ENCODE results near the gene CBLIF. TPM values are rescaled to one million over a fixed set of nuclear protein-coding genes. Genes with fewer than 3 reads are reported as not detected.

Gene CBLIF
- total RNA-seq, 2 experiments from 2014 or later, result not detected

DNA sequence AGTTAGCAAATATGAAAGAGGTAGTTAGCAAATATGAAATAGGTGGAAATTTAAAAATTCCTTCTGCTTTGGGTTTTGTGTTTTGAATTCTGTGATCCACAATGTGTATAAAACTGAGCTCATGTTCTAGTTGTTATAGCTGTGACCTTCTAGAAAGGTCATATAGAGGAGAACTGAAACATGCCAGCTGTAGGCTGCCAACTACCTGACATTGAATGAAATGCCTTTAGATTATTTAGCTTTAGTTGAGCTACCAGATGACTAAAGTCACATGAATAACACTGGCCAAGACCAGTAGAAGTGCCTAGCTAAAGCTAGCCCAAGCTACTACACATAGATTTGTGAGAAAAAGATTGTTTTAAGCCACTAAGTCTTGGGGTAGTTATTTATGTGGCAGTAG is 26.8 kb upstream of the CBLIF start:
- intact Hi-C loops (cut with DNase I, micrococcal nuclease), result no loop called here
- POLR2A ChIA-PET, result no interaction called here
- H3K36me3 ChIP-seq (ENCODE audit: insufficient read depth, low read length), result no peaks in the 10 kb centered on the region
- TF ChIP-seq, protein P1, sequence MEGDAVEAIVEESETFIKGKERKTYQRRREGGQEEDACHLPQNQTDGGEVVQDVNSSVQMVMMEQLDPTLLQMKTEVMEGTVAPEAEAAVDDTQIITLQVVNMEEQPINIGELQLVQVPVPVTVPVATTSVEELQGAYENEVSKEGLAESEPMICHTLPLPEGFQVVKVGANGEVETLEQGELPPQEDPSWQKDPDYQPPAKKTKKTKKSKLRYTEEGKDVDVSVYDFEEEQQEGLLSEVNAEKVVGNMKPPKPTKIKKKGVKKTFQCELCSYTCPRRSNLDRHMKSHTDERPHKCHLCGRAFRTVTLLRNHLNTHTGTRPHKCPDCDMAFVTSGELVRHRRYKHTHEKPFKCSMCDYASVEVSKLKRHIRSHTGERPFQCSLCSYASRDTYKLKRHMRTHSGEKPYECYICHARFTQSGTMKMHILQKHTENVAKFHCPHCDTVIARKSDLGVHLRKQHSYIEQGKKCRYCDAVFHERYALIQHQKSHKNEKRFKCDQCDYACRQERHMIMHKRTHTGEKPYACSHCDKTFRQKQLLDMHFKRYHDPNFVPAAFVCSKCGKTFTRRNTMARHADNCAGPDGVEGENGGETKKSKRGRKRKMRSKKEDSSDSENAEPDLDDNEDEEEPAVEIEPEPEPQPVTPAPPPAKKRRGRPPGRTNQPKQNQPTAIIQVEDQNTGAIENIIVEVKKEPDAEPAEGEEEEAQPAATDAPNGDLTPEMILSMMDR (IDR thresholded peaks at IDR 0.05), result no peak
- no peak overlapping the region for H3K27ac ChIP-seq (ENCODE audit: low read depth in 1 of 2, low read length in 2 of 2)
- Mint-ChIP-seq H3K27me3 (peaks cover 18% of the 10 kb centered on the region), H3K36me3 (ENCODE audit: low read depth) (no peaks in the 10 kb centered on the region), H3K9me3 (no peaks in the 10 kb centered on the region), H3K27ac (no peak overlapping the region), H3K4me1 (ENCODE audit: low read depth) (no peaks in the 10 kb centered on the region), H3K4me3 (no peak overlapping the region)
- no peak overlapping the region for H3K4me3 ChIP-seq (ENCODE audit: low read length)
- H3K27me3 ChIP-seq (ENCODE audit: control insufficient read depth in 1 of 2, insufficient read depth in 2 of 2, low read length in 2 of 2), result no peaks in the 10 kb centered on the region
- ATAC-seq (ENCODE audit: poor library complexity) (no peak), DNase-seq (no peak)
- no peaks in the 10 kb centered on the region for H3K4me1 ChIP-seq (ENCODE audit: insufficient read depth, low read length)
- H3K9me3 ChIP-seq (ENCODE audit: control insufficient read depth in 1 of 2, insufficient read depth in 1 of 2, low read length in 2 of 2), result no peaks in the 10 kb centered on the region
- CTCF ChIA-PET, result no interaction called here

DNA sequence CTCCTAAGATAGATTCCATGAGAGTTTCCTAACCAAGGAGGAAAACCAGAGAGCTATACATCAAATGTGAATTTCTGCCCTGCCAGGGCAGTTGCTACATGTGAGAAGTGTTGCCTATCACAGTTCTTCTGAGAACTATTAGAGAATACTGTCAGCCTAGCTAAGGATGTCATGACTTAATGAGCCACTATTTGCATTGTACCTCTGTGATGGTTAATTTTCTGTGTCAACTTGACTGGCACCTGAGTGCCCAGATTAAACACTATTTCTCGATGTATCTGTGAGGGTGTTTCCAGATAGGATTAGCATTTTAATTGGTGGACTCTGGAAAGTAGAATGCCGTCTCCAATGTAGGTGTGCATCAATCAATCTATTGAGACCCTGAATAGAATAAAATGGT is 22.6 kb upstream of the CBLIF start:
- no peaks in the 10 kb centered on the region for H3K27me3 Mint-ChIP-seq
- H3K4me1 ChIP-seq (ENCODE audit: insufficient read depth, low read length), result no peaks in the 10 kb centered on the region
- no peaks in the 10 kb centered on the region for H3K36me3 Mint-ChIP-seq (ENCODE audit: low read depth)
- DNase-seq (no peak), ATAC-seq (ENCODE audit: poor library complexity) (no peak)
- TF ChIP-seq, protein P1 (IDR thresholded peaks at IDR 0.05), result no peak
- intact Hi-C loops (cut with DNase I, micrococcal nuclease), result no loop called here
- H3K4me3 ChIP-seq (ENCODE audit: low read length), result no peak overlapping the region
- H3K4me3 Mint-ChIP-seq, result no peak overlapping the region
- H3K27ac ChIP-seq (ENCODE audit: low read depth in 1 of 2, low read length in 2 of 2), result no peak overlapping the region
- CTCF ChIA-PET, result no interaction called here
- H3K27me3 ChIP-seq (ENCODE audit: control insufficient read depth in 1 of 2, insufficient read depth in 2 of 2, low read length in 2 of 2), result no peaks in the 10 kb centered on the region
- no peak overlapping the region for H3K27ac Mint-ChIP-seq
- no peaks in the 10 kb centered on the region for H3K4me1 Mint-ChIP-seq (ENCODE audit: low read depth)
- POLR2A ChIA-PET, result no interaction called here
- H3K36me3 ChIP-seq (ENCODE audit: insufficient read depth, low read length), result no peaks in the 10 kb centered on the region
- H3K9me3 ChIP-seq (ENCODE audit: control insufficient read depth in 1 of 2, insufficient read depth in 1 of 2, low read length in 2 of 2), result no peaks in the 10 kb centered on the region
- no peaks in the 10 kb centered on the region for H3K9me3 Mint-ChIP-seq

DNA sequence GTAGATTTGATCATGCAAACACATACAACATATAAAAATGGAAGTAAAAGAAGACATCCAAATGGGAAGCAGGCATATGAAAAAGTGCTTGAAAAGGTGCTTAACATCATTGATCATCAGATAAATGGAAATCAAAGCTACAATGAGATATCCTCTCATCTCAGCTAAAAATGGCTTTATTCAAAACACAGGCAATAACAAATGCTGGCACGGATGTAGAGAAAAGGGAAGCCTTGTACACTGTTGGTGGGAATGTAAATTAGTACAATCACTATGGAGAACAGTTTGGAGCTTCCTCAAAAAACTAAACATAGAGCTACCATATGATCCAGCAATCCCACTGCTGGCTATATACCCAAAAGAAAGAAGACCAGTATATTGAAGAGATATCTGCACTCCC is 21.5 kb upstream of the CBLIF start:
- Mint-ChIP-seq H3K4me1 (ENCODE audit: low read depth) (no peaks in the 10 kb centered on the region), H3K4me3 (no peak overlapping the region), H3K9me3 (no peaks in the 10 kb centered on the region), H3K27me3 (no peaks in the 10 kb centered on the region), H3K36me3 (ENCODE audit: low read depth) (no peaks in the 10 kb centered on the region), H3K27ac (no peak overlapping the region)
- POLR2A ChIA-PET, result no interaction called here
- H3K27me3 ChIP-seq (ENCODE audit: control insufficient read depth in 1 of 2, insufficient read depth in 2 of 2, low read length in 2 of 2), result no peaks in the 10 kb centered on the region
- no peak overlapping the region for H3K4me3 ChIP-seq (ENCODE audit: low read length)
- no peak overlapping the region for H3K27ac ChIP-seq (ENCODE audit: low read depth in 1 of 2, low read length in 2 of 2)
- CTCF ChIA-PET, result no interaction called here
- TF ChIP-seq, protein P1 (IDR thresholded peaks at IDR 0.05), result no peak
- H3K4me1 ChIP-seq (ENCODE audit: insufficient read depth, low read length), result no peaks in the 10 kb centered on the region
- no peaks in the 10 kb centered on the region for H3K36me3 ChIP-seq (ENCODE audit: insufficient read depth, low read length)
- no peak for ATAC-seq (ENCODE audit: poor library complexity)
- DNase-seq, result no peak
- intact Hi-C loops (cut with DNase I, micrococcal nuclease), result no loop called here
- no peaks in the 10 kb centered on the region for H3K9me3 ChIP-seq (ENCODE audit: control insufficient read depth in 1 of 2, insufficient read depth in 1 of 2, low read length in 2 of 2)
